ENCODE measurements around the gene PRTFDC1. TPM values are rescaled to one million over a fixed set of nuclear protein-coding genes. Genes with fewer than 3 reads are reported as not detected.

Gene PRTFDC1
- total RNA-seq, 1 experiment from 2014 or later, result not detected

DNA sequence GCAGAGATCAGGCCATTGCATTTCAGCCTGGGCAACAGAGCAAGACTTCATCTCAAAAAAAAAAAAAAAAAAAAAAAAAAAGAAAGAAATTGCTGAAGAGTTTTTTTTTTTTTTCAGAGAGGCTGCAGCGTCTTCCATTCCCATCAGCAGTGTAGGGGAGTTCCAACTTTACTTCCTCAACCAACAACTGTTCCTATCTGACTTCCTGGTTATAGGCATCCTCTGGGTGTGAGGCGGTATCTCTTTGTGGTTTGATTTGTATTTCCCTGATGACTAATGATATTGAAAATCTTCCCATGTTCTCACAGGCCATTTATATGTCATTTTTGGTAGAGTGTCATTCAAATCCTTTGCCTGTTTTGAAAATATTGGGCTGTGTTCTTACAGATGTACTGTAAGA lies 40.2 kb downstream of the PRTFDC1 start:
- ChIA-PET RAD21 (ENCODE audit: low non-redundant PET in 1 of 2, low total read pairs in 2 of 2, uncharacterized antibody in 2 of 2, unreplicated experiment in 2 of 2) (no interaction called here), POLR2A (no interaction called here), CTCF (no interaction called here)
- Histone ChIP-seq H3K9ac (ENCODE audit: low read length) (no peak overlapping the region), H2AFZ (ENCODE audit: low read depth, low read length, poor library complexity, severe bottlenecking) (no peak overlapping the region), H3K36me3 (ENCODE audit: control insufficient read depth in 1 of 2, insufficient read depth in 2 of 2, low read length in 2 of 2) (no peaks in the 10 kb centered on the region), H3K4me1 (ENCODE audit: control insufficient read depth in 1 of 2, insufficient read depth in 2 of 2, low read length in 2 of 2) (peaks cover 12 to 20% of the 10 kb centered on the region in 2 experiments), H4K20me1 (ENCODE audit: insufficient read depth) (no peaks in the 10 kb centered on the region), H3K79me2 (ENCODE audit: insufficient read depth, low read length) (no peaks in the 10 kb centered on the region), H3K9me3 (ENCODE audit: control insufficient read depth in 1 of 2, insufficient read depth in 1 of 2, low read depth in 1 of 2, low read length in 2 of 2) (no peaks in the 10 kb centered on the region), H3K27me3 (ENCODE audit: insufficient read depth, low read length) (no peaks in the 10 kb centered on the region), H3K4me2 (ENCODE audit: low read length) (no peak overlapping the region), H3K4me3 (replicated peaks in 1 of 2; ENCODE audit: low read depth in 1 of 2, low read length in 2 of 2) (no peak overlapping the region), H3K9me2 (ENCODE audit: insufficient read depth) (no peaks in the 10 kb centered on the region), H3K27ac (ENCODE audit: low read depth, low read length) (no peak overlapping the region)
- DNase-seq (ENCODE audit: low read depth, low spot score) (no peak), ATAC-seq (no peak)
- no peak for TF ChIP-seq FOSL1 (IDR thresholded peaks at IDR 0.05; ENCODE audit: low read depth)
- TF ChIP-seq, protein P1, sequence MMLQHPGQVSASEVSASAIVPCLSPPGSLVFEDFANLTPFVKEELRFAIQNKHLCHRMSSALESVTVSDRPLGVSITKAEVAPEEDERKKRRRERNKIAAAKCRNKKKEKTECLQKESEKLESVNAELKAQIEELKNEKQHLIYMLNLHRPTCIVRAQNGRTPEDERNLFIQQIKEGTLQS (IDR thresholded peaks at IDR 0.05), result no peak
- TF ChIP-seq SIN3A (IDR thresholded peaks at IDR 0.05; ENCODE audit: low read depth), result no peak
- TF ChIP-seq SP1 (IDR thresholded peaks at IDR 0.05; ENCODE audit: low read depth), result no peak
- TF ChIP-seq, protein P2, sequence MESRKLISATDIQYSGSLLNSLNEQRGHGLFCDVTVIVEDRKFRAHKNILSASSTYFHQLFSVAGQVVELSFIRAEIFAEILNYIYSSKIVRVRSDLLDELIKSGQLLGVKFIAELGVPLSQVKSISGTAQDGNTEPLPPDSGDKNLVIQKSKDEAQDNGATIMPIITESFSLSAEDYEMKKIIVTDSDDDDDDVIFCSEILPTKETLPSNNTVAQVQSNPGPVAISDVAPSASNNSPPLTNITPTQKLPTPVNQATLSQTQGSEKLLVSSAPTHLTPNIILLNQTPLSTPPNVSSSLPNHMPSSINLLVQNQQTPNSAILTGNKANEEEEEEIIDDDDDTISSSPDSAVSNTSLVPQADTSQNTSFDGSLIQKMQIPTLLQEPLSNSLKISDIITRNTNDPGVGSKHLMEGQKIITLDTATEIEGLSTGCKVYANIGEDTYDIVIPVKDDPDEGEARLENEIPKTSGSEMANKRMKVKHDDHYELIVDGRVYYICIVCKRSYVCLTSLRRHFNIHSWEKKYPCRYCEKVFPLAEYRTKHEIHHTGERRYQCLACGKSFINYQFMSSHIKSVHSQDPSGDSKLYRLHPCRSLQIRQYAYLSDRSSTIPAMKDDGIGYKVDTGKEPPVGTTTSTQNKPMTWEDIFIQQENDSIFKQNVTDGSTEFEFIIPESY (IDR thresholded peaks at IDR 0.05; ENCODE audit: extremely low read depth, insufficient replicate concordance, low read length), result no peak
- no peak for TF ChIP-seq SRF (IDR thresholded peaks at IDR 0.05; ENCODE audit: low read depth)
- TF ChIP-seq ZNF274 (IDR thresholded peaks at IDR 0.05; ENCODE audit: low read depth, low read length), result no peak
- no peak for TF ChIP-seq CBX3 (IDR thresholded peaks at IDR 0.05; ENCODE audit: low read depth)
- no peak for TF ChIP-seq CEBPB (IDR thresholded peaks at IDR 0.05; ENCODE audit: low read depth)
- no peak for TF ChIP-seq EZH2phosphoT487 (IDR thresholded peaks at IDR 0.05; ENCODE audit: borderline replicate concordance)
- TF ChIP-seq POLR2AphosphoS5 (IDR thresholded peaks at IDR 0.05; ENCODE audit: low read depth, low read length), result no peak
- TF ChIP-seq, protein P3, sequence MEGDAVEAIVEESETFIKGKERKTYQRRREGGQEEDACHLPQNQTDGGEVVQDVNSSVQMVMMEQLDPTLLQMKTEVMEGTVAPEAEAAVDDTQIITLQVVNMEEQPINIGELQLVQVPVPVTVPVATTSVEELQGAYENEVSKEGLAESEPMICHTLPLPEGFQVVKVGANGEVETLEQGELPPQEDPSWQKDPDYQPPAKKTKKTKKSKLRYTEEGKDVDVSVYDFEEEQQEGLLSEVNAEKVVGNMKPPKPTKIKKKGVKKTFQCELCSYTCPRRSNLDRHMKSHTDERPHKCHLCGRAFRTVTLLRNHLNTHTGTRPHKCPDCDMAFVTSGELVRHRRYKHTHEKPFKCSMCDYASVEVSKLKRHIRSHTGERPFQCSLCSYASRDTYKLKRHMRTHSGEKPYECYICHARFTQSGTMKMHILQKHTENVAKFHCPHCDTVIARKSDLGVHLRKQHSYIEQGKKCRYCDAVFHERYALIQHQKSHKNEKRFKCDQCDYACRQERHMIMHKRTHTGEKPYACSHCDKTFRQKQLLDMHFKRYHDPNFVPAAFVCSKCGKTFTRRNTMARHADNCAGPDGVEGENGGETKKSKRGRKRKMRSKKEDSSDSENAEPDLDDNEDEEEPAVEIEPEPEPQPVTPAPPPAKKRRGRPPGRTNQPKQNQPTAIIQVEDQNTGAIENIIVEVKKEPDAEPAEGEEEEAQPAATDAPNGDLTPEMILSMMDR (IDR thresholded peaks at IDR 0.05 in 2 of 3, conservative IDR thresholded peaks at IDR 0.05 in 1 of 3; ENCODE audit: borderline replicate concordance in 1 of 3, insufficient read depth in 1 of 3, low read depth in 2 of 3, low read length in 2 of 3), result no peak
- TF ChIP-seq, protein P4, sequence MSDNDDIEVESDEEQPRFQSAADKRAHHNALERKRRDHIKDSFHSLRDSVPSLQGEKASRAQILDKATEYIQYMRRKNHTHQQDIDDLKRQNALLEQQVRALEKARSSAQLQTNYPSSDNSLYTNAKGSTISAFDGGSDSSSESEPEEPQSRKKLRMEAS (IDR thresholded peaks at IDR 0.05), result no peak
- intact Hi-C loops (cut with micrococcal nuclease), result no loop called here
- no TSS peak for BruUV-seq (replicated peaks)

All from HCT116 (cell line).